IPS-18c (cell line): ENCODE data around the gene DOK6.

Source experiments
- H3K4me3 ChIP-seq: 2 replicates; pipeline ENCODE4 v1.7.0; 2013; ENCODE audit warnings: low read depth, mild to moderate bottlenecking, low read length, moderate library complexity; ENCODE audit not compliant: insufficient read depth
- H3K9me3 ChIP-seq: one replicate; pipeline ENCODE4 v1.6.1; 2013; ENCODE audit warnings: mild to moderate bottlenecking, low read length, moderate library complexity; ENCODE audit not compliant: control insufficient read depth, insufficient read depth

Gene DOK6

DNA sequence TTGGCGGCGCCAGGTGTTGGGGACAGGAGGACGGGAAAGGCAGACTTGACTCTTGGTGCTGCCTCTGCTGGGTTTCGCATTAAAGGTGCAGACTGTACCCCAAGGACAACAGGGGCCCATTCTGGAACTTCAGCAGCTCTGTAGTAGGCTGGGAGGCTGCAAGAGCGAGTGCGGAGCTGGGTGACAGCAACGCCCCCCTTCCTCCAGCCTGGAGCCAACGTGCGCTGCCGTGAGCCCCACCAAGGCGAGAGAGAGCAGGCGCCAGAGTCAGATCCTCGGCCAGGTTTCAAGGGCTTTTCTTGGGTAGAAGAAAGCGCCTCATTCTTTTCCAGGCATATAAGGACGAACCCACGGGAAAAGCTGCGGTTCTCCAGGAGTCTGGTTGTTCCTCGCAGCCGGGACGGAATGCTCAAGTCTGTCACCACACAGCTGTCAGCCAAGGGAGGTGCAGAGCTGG is 1.9 kb downstream of the DOK6 start:
- Histone ChIP-seq H3K9me3 (peaks cover 2% of the 10 kb centered on the region), H3K4me3 (peak overlapping the region; percentile 58; the same call in 1 of the 2 replicates)

DNA sequence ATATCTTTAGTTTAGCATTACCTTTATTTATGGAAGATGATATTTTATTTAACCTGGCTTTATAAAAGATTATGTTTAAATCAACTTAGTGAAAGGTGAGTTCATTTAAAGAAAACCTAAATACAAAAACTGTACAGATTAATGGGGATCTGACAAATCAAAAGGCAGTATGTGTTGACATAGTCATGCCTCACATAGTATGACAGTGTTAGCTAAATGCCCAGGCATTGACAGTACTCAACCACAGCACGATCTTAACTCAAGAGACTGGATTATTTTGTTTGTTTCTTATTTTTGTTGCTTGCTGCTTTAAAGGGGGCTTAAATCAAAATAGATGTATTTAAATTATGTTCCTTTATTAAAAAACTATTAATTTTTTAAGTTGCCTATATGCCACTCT is 7.8 kb downstream of the DOK6 start:
- H3K9me3 ChIP-seq: no peaks in the 10 kb centered on the region
- H3K4me3 ChIP-seq: no peak overlapping the region

DNA sequence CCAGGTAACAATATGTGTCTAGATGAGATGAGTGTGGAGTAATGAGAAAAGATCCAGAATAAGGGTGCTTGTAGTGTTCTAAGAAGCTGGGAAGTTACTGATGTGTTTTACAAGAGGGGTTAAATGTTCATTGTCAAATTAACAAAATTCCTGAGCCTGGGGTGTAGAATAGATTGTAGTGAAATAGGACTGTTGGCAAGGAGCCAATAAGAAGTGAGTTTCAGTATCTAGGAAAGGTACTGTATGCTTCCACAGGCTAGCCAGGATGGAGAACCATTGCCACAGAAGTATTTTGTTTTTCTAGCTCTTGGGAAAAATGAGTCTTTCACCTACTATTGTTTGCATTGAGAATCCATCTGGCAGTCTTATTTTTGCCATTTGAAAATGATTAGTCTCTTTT is 10.5 kb downstream of the DOK6 start:
- Histone ChIP-seq H3K9me3 (no peaks in the 10 kb centered on the region), H3K4me3 (no peak overlapping the region)

DNA sequence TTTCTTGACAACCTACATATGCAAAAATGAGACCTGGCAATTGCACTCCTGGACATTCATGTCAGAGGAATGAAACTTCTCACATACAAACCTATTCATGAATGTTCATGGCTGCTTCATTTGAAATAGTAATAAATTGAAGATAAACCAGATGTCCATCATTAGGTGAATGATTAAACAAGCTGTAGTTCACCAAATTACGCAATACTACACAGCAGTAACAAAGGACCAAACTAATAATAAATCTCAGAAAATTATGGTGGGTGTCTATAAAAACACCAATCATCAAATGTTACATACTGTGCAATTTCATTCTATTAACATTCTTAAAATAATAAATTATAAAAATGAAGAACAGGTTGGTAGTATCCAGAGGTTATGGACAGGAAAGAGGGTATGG is 13.5 kb downstream of the DOK6 start:
- H3K4me3 ChIP-seq: no peak overlapping the region
- no peaks in the 10 kb centered on the region for H3K9me3 ChIP-seq

DNA sequence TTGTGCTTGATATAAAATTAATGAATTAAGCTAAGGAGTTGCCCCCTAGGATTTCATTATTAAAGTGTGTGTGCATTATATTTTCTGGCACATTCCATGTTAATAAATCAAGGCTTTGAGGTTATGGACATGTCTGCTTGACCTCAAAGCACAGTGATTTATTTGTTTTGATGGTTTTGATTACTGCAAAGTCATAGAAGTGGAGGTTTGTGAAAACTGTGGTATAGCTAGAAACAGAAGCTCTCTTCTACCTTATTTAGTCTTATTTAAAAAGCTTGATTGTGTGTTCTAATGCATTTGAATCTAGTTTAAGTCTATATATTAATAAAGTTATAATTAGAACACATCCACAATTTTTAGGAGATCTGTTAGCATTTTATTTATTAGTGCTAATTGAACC is 32.2 kb downstream of the DOK6 start:
- no peaks in the 10 kb centered on the region for H3K9me3 ChIP-seq
- H3K4me3 ChIP-seq: no peak overlapping the region

DNA sequence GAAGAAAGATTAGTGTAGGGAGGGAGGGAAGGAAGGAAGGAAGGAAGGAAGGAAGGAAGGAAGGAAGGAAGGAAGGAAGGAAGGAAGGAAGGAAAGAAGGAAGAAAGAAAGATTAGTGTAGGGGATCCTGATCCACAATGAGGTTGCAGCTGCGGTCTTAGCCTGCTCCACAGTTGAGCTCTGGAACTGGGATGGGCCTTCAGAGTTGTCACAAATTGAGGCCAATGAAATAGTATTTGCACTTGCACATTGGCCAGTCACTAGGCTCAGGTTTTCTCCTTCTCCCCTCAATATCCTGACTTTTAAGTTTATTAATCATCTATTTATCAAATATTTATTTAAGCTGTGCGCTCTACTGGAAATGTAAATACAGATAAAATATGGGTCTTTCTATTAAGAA is 34.3 kb downstream of the DOK6 start:
- no peaks in the 10 kb centered on the region for H3K9me3 ChIP-seq
- H3K4me3 ChIP-seq: no peak overlapping the region

DNA sequence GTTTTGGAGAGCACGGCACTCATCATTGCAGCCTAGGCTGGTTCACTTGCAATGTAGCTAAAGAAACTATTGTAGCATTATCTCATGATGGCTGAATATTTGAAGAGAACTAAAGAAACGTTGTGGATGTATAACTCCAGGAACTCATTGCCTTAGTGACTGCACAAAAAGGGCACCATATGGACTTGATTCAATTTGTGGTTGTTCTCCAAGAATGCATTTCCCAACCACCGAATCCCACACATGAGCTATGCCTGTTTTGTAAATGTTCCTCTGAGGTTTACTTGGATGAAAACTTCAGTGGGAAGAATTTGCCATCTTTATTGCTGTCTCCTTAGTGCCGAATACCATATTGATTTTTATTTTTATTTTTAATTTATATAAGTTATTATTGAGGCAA is 43.5 kb downstream of the DOK6 start:
- H3K9me3 ChIP-seq: no peaks in the 10 kb centered on the region

DNA sequence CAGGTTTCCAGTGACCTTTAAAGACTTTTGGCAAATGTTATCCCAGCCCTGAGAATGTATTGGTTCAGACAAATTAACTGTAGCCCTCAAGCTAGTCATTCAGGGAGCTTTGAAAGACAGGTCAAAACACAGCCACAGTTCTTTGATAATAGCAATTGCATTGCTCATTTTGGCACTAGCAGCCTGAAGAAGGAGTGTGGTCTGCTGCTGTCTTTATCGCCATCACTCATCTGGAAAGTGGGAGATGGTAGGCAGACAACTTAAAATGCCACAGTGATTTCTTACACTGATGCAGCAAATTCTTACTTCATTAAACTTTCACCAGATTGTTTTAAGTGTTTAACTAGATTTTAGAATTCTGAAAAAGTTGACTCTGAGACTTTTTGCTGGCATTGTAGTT is 47.2 kb downstream of the DOK6 start:
- Histone ChIP-seq H3K4me3 (no peak overlapping the region), H3K9me3 (no peaks in the 10 kb centered on the region)

More for the DNA sequence above, 43.5 kb downstream of the DOK6 start:
- H3K4me3 ChIP-seq: no peak overlapping the region

DNA sequence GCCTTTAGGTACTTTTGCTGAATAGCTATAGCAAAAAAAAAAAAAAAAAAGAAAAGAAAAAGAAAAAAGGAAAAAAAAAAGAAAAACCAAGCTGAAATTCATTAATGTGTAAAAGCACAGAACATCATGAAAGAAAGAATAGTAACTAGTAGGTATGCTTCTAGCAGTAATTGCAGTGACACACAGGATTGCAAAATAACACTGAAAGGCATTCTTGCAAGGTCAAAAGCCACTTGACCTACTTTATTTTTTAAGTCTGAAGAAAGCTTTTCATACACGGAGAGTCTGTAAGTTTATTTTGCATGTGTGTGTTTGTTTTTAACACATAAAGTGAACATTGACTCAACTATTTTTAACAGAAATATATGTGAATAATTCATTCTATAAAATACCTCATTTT is 54.4 kb downstream of the DOK6 start:
- no peak overlapping the region for H3K4me3 ChIP-seq
- H3K9me3 ChIP-seq: no peaks in the 10 kb centered on the region

DNA sequence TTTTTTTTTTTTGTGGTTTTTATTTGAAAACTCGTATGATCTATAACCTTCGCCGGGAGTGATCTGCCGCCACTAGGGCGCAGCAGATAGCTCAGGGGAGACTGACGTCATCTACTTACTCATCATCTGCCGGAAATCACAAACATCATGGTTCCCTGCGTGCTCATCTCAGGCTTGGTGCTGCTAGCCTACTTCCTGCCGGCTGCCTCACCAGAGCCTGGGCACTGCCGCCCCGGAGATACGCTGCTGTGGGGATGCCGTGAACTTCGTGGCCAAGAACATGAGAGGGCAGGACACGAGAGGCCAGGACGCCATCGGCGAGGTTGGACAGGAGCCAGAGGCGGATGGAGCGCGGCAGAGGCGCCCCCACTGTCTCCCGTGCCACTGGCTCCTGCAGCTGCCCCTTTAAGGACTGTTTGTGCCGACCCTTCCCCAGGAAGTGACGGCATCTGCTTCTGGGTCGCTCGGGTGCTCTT is 68.8 kb downstream of the DOK6 start:
- H3K4me3 ChIP-seq: no peak overlapping the region

DNA sequence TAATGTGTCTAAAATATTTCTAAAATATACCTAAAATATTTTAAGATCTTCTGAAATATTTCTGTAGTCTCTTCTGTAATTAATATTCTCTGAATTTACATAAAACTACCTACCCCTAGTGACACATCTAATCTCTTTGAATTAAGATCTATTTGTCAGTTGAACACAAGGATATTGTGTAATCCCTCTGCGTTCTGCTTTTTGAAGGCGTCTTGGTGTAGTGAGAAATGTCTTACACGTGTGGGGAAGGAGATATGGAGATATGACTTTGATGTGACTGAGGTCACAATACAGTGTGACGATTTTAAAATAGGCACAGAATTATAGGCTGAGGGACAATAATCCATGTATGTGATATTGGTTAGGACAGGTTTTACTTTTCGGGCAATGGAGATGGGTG is 79.8 kb downstream of the DOK6 start:
- Histone ChIP-seq H3K4me3 (no peak overlapping the region), H3K9me3 (no peaks in the 10 kb centered on the region)

More for the DNA sequence above, 68.8 kb downstream of the DOK6 start:
- H3K9me3 ChIP-seq: no peaks in the 10 kb centered on the region

DNA sequence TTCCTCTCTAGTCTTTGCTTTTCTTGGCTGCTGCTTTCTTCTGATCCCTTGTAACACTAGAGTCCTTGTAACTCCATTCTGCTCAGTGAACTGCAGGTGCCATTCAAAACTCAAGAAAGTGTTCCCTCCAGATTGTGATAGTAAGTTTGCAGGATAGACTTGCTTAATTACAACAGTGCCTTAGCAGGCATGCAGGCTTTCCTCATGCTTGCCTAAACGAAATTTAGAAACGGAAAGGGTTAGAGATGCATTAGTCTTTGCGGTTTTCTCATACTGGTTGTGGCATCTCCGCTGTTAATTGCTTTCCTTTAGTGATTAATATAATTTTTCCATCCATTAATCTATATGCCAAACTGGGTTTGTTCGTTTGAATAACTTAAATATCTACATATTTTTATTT is 82.9 kb downstream of the DOK6 start:
- H3K4me3 ChIP-seq: no peak overlapping the region

DNA sequence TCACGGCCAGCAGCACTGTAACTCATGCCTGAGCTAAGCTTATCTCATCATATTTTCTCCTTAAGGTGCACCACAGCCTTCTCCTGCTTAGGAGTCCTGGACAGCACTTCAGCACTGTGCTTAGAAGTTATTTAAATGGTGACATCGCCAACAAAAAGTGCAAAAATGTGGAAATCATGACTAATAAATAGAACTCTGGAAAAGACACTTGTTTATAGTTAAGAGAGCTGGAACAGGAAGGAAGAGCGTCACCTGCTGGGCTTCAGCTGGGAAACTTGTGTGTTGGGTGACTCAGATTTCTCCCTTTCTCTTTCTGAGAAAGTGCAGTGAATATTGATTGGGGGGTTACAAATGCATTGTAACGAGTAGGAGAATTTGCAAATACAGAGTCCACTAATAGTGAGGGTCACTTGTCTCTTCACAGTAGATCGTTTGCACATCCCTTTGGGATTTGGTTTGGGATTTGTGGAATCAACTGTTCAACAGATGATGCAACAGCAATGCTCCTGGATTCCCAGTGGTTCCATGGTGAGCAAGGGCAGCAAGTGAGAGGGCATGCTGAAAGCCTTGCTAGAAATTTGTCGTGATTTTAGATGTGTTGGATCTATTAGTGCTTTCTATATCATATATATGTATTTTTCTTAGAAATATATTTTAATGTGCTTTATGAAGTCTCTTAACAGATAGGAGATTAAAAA is 84.2 kb downstream of the DOK6 start:
- H3K4me3 ChIP-seq: no peak overlapping the region
- H3K9me3 ChIP-seq: no peaks in the 10 kb centered on the region

More for the DNA sequence above, 82.9 kb downstream of the DOK6 start:
- H3K9me3 ChIP-seq: no peaks in the 10 kb centered on the region

DNA sequence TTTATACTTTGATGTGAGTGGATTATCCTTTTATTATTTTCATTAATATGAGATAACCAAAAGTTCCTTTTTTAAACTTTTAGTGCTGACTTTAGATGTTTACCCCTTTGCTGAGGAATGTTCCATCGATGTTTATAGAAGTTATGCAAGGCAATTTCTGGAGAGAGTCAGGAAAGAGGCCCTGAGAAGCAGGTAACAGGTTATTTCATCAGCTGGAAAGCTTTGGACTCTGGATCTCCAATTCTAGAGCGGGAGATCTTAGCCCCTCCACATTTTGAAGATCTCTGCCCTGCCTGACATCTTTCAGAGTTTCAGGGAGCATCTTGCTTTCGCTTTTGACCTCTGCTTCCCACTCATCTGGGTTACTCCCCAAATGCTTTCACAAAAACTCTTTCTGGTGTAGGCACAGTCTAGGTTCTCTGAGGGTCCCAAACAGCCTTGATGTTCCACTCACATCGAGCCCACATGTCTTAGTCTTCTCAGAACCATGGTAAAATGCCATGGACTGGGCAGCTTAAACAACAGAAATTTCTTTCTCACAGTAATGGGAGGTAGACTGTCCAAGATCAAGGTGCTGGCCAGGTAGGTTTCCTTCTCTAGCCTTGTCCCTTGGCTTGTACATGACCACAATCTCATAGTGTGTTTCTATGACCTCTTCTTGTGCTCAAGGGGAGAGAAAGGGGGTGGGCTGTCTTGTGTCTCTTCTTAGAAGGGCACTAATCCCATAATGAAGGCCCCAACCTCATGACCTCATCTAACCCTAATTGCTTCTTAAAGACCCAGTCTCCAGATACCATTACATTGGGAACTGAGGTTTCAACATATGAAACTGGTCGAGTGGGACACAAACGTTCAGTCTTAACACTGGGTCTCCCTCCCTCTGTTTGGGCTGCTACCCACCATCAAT is 87.1 kb downstream of the DOK6 start:
- H3K4me3 ChIP-seq: no peak overlapping the region
- no peaks in the 10 kb centered on the region for H3K9me3 ChIP-seq

DNA sequence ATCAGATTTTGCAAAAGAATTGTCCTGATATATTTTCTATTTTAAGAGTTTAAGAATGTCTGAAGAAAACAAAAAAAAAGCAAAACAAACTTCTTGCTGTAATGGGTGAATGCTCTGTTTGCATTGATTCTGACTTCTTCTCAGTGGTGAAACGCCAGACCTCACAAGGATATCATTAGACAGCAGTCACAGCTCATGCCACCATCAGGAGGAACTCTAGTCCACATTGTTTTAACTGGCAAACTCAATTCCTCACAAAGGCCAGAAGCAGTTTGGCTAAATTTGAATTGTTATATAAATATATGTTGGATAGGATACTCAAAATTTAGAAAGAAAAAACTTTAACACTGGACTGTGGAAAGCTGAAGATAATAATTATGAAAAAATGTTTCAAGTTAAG is 89.4 kb downstream of the DOK6 start:
- Histone ChIP-seq H3K9me3 (no peaks in the 10 kb centered on the region), H3K4me3 (no peak overlapping the region)

DNA sequence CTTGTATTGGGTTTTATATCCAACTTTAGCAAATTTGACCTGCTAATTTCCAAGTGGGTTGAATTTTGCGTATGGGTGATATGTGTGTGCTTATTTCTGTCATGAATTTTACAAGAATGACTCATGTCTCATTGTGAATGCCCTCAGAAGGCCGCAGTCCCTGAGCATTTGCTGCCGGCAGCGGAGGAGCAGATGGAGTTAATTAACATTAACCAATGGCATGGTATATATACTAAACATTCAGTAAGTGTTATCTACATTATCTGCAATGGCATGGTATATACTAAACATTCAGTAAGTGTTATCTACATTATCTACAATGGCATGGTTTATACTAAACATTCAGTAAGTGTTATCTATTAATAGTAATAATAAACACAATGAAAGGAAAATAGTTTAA is 90.1 kb downstream of the DOK6 start:
- H3K9me3 ChIP-seq: peaks cover 2% of the 10 kb centered on the region
- no peak overlapping the region for H3K4me3 ChIP-seq

DNA sequence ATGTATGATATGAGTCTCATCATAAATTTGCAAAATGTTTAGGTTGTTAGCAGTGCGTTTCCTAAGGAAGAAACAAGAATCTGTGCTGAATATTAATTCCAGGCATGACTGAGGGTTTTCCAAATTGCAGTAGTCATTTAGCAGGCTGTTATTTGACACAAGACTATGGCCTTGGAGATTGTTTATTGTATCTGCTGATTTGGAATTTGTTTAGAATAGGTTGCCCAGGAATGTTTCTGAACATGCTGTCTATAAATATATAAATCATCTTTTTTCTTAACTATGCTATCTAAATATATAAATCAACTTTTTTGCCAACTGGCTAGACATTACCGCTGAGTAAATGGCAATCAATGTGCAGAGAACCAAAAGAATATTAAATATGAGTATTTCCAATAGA is 90.9 kb downstream of the DOK6 start:
- Histone ChIP-seq H3K4me3 (no peak overlapping the region), H3K9me3 (peaks cover 3% of the 10 kb centered on the region)

DNA sequence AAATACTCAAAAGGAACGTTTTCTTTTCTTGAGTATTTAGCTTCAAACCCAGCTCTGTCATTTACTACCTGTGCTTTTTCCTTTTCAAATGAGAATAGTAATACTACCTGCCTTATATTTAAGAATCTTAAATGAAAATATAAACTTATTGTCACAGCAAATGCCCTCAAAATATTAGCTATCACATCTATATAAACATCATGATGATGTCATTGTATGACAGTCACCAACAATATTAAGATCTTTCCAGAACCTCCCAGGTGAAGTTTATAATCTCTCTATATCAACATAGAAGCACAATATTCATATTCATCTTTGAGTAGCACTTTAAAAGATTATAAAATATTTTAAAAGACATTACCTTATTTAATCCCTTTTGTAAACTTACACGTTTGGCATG is 92.2 kb downstream of the DOK6 start:
- H3K9me3 ChIP-seq: peaks cover 3% of the 10 kb centered on the region
- H3K4me3 ChIP-seq: no peak overlapping the region
